Measurements from ENCODE around the gene LRRC66.

DNA sequence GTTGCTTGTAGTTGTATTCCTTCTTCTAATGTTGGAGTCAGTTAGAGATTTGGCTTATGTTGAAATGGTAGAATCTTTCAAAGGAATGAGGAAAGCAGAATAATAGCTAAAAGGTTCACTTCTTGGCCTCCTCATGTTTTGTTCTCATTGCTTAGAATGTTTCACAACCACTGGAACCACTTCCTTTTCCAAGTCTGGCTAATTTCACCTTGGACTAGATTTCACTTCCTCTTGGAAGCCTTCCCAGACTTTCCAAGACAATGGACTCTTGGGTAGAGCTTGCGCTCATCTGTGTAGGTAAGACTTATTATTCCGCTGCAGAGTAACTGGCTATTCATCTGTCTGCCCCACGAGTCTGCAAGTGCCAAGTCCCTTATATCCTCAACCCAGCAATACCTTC lies 39.2 kb upstream of the LRRC66 start:
- TF ChIP-seq, protein P1, sequence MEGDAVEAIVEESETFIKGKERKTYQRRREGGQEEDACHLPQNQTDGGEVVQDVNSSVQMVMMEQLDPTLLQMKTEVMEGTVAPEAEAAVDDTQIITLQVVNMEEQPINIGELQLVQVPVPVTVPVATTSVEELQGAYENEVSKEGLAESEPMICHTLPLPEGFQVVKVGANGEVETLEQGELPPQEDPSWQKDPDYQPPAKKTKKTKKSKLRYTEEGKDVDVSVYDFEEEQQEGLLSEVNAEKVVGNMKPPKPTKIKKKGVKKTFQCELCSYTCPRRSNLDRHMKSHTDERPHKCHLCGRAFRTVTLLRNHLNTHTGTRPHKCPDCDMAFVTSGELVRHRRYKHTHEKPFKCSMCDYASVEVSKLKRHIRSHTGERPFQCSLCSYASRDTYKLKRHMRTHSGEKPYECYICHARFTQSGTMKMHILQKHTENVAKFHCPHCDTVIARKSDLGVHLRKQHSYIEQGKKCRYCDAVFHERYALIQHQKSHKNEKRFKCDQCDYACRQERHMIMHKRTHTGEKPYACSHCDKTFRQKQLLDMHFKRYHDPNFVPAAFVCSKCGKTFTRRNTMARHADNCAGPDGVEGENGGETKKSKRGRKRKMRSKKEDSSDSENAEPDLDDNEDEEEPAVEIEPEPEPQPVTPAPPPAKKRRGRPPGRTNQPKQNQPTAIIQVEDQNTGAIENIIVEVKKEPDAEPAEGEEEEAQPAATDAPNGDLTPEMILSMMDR (optimal IDR thresholded peaks at IDR 0.05 in 1 of 3, IDR thresholded peaks at IDR 0.05 in 1 of 3, conservative IDR thresholded peaks at IDR 0.05 in 1 of 3; ENCODE audit: extremely low read depth in 1 of 3, insufficient read depth in 2 of 3, low read length in 3 of 3), result no peak
- no peak for TF ChIP-seq EZH2 (IDR thresholded peaks at IDR 0.05; ENCODE audit: low read length)

Data from keratinocyte (primary cell).